ENCODE results near the gene NCS1.
"Not testable (repeated sequence)": the region's sequence is repeated elsewhere in the genome, so short reads cannot be mapped to it uniquely, and the experiment has no call there.

Gene NCS1

DNA sequence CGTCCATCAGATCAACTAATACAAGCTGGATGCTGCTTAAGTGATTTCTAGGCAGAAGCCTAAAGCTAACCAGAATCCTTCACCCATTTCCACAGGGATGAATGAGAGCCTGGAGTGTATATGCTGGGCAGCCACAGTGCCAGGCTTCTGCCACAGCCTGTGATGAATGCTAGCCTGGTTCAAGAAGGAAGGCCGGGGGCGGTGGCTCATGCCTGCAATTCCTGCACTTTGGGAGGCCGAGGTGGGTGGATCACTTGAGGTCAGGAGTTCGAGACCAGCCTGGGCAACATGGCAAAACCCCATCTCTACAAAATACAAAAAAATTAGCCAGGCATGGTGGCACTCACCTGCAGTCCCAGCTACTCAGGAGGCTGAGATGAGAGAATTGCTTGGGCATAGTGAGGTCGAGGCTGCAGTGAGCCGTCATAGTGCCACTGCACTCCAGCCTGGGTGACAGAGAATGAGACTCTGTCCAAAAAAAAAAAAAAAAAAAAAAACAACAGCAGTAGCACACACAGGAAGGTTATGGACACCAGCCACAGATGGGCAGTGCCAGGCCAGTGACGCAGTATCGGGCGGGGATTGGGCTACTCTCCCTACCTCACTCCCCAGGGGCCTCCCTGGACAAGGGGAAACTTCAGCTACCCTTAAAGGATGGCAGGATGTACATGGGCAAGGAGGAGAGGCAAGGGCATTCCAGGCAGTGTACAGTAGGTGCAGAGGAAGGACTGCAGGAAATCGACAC lies 70.2 kb downstream of the NCS1 start:
- DNase-seq, result no peak

DNA sequence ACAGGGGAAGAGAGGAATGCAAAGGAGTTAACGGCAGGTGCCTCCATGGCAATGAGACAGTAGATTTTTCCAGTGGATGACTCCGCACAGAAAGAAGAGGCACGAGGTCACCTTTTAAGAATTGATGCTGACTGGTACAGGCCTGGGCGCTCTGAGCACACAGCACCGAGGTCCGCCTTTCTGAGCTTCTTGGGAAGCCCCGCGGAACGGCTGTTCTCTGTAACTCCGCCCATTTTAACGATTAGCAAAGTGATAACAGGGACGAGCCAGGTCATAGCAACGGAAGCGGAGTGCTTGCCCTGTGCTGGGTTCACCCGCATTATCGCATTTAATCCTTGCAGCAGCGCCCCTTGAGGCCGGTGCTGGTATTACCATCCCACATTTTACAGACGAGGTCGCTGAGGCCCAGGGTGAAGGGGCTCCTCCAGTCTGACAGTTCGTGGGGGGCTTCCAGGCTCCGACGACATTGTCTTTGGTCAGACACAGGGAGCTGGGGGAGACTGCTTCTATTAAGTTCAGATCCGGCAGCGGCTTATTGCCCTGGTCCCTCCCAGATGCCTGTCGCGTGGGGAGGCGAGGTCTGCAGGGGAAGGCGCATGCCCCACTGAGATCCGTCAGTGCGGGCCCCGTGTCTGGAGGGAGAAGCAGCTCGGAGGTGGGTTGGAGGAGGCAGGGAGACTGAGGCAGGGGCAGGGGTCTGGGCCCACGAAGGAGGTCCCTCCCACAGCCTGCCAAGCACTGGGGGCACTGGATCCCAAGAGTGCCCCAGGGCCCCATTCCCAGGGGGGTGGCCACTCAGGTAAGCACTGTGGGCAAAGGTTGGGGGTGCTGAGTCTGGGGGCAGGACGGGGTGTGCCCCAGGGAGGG lies 71.0 kb downstream of the NCS1 start:
- DNase-seq, result no peak

DNA sequence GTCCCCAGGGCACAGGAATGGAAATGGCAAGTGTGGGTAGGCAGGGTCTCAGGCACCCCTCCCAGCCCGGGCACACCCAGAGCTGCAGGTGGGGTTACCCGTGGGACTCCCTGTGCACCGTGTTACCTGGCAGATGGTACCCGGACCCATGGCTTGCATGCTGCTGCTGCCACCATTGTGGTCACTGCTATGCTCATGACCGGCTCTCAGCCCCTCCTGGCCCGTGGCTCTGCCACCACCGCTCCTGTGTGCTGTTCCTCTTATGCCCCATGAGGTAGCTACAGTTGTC lies 71.6 kb downstream of the NCS1 start:
- no peak for DNase-seq

DNA sequence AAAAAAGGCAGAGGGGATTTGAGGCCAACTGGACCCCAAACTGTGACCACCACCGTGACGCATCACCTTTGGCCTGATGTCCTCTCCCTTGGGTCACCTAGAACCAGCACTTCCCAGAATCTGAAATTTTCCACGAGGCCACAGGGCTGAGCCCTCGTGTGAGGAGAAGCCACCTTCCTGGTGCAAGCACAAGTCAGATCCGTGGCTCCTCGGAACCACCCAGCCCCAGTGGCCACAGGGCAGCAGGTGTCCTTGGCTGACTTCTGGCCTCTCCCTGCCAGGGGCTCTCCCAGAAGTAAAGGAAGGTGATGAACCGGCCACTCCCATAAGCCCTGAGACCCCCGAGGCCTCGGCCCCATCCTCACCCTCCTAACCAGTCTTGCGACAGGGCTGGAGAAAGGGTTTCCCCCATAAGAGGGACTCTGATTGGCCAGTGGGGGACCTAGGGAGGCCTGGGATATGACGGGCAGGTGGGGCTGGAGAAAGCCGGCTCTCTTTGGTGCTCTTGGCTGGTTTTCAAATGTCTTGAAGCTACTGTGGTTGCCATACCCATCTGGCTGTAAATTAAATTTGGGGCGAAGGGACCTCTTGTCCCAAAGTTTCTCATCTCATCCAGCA lies 72.5 kb downstream of the NCS1 start:
- DNase-seq, result no peak

DNA sequence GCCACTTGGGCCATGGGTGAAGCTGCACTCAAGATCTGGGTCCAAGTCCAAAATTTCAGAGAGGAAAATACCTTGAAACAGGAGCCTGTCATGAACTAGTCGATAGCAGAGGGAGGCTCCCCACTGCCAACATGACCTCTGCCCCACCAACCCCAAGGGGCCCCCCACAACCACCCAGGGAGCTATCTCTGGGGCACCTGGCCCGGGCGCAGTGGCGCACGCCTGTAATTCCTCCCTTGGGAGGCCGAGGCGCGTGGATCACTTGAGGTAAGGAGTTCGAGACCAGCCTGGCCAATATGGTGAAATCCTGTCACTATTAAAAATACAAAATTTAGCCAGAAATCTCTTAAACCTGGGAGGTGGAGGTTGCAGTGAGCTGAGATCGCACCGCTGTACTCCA lies 73.3 kb downstream of the NCS1 start:
- DNase-seq, result no peak

DNA sequence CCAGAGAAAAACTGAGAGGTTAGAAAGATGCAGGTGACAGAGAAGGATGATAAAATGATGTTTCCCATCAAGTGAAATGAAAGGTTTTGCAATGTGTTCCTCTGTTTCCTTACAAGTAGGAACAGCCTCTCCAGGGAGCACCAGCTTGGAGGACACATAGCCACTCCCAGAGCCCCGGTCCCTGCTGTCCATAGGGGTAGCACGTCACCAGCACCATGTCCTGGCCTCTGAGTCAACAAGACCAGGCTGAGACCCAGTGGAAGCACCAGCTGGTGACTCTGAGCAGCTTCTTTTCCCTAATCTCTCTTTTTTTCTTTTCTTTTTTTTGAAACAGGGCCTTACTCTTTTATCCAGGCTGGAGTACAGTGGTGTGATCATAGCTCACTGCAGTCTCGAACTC lies 73.9 kb downstream of the NCS1 start:
- no peak for DNase-seq

DNA sequence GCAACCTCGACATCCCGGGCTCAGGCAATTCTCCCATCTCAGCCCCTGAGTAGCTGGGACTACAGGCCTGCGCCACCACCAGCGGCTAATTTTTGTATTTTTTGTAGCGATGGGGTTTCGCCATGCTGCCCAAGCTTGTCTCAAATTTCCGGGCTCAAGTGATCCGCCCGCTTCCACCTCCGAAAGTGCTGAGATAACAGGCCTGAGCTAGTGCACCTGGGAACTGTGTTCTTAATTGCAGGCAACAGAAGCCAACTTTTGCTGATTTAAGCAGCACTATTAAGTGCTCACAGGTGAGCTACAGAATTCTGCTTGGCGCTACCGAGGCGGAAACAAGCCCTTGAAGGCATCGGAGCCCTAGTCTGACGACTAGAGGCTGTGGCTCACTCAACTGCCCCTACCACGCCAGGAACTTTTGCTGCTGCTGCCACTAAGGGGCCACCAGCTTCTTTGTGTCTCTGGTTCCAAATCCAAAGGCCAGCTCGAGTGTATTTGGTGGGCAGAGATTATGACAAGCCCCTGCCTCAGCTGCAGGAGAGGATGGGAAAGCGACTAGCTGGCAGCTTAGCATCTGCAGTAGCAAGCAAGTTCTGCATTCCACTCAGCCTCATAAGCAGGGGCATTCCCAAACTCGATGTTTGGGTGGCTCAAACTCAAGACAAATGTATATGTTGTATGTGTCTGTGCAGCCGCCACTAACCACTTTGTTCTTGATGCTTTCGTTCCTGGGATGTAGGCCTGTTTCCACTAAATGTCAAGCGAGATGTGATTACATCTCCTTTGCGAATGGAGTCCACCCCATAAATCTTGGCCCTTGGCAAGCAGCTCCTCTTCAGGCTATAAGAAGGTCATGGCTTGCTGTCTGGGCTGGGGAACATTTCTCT lies 82.8 kb downstream of the NCS1 start:
- DNase-seq, result no peak

DNA sequence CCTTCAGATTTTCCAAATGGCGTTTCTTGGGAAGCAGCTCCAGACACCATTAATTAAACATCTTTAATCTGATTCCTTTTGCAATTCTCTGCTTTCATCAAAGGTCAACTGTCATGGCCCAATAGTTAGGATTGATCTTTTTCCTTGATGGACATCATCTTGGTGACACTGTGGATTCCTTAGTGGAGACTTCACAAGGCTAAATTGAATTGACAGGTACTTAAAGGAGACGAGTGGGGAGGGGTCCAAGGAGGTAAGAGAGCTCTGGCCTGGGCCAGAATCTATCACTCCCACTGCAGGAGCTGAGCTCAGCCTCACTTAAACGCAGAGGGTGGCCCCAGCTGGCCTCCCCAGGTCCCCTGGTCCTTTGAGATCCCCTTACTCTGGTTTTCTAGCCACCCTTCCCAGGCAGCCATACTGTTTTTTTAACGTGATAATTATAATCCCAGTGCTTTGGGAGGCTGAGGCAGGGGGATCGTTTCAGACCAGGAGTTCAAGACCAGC lies 83.5 kb downstream of the NCS1 start:
- DNase-seq, result no peak

DNA sequence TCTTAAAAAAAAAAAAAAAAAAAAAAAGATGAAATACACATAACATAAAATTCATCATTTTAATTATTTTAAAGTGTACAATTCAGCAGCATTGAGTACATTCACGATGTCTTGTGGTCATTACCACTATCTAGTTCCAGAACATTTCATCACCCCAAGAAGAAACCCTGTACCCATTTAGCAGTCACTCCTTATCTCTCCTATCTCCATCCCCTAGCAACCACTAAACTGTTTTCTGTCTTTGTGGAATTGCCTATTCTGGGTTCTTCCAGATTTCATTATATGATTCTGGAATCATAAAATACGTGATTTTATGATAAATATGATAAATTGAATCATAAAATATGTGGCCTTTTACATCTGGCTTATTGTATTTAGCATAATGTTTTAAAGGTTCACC lies 84.4 kb downstream of the NCS1 start:
- DNase-seq, result no peak

DNA sequence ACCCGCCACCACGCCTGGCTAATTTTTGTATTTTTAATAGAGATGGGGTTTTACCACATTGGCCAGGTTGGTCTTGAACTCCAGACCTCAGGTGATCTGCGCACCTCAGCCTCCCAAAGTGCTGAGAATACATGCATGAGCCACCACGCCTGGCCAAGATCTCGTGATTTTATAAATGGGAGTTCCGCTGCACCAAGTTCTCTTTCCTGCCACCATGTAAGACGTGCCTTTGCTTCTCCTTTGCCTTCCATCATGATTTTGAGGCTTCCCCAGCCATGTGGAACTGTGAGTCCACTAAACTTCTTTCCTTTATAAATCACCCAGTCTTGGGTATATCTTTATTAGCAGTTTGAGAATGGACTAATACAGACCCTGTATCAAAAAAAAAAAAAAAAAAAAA lies 85.9 kb downstream of the NCS1 start:
- not testable (repeated sequence) for DNase-seq

DNA sequence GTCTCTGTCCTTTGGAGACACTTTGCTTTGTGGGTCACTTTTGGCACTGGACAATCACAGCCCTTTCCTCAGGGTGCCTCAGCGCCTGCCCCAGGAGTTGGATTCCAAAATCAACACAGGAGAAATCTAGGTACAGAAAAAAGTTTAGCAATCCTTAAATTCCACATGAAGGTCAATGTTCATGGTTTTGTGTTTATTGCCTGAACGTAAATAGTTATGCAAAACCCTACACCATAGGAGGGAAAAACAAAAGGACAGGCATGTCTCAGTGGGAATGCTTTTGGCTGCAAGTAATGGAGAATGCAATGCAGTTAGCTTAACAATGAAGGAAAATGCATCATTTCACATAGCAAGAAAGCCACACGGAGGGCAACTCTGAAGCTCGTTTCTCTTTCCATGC lies 86.8 kb downstream of the NCS1 start:
- no peak for DNase-seq

DNA sequence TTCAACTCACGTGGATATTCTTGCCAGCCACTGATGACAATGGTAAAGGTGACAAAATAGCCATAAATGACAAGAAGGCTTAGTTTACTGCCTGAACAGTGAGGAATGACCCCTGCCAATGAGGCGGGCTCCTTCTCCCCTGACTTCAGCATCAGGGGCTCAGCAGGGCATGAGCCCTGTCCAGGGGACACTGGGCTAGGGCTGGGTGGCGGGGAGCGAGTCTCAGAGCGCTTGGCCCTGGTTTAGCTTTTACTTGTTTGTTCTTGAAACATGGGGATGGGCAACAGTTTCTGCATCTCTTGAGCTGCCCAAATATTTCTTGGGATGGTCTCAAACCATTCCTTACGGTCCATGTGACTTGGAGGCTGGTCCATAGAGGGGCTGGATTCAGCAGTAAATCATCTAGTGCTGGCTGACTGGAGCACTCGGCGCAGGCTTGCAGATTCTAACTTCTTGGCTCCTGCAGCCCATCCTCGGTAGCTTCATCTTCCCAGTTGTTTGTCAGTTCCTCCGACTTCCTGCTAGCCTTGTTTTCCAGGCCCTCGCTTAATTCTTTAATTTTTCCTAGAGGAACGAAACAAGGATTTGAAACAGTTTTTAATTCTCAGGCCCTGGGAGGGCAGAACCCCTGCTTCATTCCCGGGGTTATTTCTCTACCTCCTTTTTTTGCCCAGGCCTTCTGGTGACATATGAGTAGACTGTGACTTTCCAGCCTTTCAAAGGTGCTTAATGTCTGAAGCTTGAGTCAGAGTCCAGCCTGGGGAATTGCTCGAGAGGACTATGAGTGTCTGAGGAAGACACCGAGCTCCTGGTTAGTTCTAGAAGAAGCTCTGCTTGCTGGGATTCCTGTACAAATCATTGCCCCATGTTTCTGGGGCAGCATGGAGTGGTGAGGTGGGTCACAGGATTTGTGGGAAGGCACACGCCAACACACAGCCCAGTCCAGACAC lies 88.9 kb downstream of the NCS1 start:
- no peak for DNase-seq

DNA sequence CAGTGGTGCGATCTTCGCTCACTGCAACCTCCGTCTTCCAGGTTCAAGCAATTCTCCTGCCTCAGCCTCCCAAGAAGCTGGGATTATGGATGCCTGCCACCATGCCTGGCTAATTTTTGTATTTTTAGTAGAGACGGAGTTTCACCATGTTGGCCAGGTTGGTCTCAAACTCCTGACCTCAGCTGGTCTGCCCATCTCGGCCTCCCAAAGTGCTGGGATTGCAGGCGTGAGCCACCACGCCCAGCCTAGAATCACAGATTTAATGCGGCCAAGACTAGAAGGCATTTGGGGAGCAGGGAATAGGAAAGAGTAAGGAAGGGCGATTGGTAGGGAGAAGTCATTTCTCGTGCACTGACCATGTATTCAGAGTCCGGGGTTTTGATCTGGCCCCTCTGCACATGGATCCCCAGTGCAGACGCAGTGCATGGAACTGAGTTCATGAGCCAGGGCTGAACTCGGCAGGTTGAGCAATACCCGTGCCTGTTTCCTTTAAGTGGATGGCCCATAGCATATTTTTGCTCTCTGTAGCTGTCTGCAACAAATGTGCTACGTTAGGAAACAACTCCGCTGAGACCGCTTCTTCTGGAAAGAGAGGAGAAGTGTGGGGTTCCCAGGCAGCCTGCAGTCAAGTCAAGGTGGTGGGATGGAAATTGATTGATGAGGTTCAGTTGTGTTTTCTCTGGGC lies 90.0 kb downstream of the NCS1 start:
- no peak for DNase-seq

DNA sequence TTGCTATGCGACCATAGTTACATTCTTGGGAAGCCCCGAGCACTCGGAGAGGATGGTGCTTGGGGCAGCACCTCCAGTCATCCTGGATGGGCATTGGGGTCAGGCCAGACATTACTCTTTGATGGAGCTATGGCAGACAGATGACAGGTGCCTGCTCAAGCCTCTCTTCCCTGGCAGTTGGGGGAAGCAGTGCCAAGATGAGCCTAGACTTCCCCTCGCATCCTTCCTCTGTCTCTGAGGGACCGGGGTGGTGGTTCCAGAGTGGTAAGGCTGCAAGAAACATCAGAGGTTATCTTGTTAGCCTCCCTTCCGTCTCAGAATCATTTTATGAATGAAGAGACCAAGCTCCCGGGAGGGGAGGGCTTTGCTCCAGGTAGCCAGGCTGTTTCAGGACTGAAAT lies 90.6 kb downstream of the NCS1 start:
- no peak for DNase-seq

DNA sequence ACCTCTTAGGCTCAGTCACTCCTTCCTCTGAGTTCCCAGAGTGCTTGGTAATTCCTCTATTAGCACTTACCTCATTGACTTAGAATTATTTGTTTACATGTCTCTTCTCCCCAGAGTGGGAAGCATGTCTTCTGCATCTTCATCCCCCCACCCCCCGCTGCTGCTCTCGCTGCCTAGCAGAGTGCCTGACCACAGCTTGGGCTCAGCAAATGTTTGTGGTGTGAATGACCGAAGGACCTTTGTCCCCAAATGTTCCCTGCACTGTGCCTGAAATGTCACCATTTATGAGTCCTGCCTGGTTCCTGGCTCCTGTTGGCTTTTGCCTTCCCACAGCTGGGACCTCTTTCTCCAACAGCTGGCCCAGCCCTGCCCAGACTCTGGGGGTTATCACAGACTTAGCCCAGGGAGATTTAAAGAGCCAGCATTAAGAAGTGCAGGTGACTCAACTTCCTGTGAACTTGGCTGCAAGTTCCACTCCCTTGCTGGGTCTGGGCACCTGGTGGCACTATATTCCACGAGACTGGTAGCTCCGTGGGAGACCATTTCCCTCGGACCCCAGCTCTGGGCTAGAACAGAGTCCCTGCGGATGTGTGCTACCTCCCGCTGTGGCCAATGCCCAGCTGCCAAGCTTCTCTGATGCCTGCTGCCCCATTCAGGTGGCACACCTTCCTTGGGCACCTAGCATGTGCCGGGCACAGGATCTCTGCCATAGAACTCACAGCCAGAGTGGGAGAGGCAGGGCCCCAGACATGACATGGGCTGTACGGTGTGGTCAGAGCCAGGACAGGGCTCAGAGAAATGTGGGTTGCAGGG lies 91.6 kb downstream of the NCS1 start:
- no peak for DNase-seq

DNA sequence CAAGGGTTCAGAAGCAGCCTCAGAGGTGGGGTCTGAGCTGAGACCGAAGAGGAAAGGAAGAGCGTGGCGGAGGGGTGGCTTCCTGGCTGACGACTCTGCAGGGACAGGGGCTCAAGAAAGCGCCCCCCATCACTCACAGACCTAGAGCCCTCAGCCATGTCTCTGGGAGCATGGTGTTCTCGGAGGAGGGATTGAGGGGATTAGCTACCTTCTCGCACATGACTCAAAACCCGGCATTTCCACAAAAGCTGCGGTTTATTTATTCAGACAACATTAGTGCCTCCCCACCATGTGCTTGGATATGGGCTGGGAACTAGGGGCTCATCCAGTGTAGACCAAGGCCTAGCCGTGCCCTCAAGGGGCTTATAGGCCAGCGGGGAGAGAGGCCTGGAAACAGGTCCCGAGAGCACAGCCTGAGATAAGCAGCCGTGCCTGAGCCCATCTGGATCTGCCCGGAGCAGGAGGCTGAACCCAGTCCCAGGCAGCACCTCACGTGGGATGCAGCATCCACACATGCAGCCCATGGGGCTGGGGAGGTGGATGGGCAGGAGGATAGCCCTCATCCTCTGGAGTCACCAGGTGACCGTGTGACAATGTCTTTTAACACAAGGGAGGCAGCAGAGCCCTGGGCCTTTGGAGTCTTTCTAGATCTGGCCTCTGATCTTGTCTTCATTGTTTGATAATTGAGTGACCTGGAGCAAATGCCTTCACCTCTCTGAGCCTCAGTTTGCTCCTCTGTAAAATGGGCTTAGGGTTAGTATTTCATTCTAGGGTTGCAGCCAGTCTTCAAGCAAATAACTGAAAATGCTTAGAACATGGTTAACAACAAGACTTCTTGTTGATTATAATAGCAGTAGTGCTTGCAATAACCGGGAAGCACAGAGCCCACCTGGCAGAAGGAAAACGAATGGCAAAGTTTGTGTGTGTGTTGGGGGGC lies 92.5 kb downstream of the NCS1 start:
- DNase-seq, result no peak

DNA sequence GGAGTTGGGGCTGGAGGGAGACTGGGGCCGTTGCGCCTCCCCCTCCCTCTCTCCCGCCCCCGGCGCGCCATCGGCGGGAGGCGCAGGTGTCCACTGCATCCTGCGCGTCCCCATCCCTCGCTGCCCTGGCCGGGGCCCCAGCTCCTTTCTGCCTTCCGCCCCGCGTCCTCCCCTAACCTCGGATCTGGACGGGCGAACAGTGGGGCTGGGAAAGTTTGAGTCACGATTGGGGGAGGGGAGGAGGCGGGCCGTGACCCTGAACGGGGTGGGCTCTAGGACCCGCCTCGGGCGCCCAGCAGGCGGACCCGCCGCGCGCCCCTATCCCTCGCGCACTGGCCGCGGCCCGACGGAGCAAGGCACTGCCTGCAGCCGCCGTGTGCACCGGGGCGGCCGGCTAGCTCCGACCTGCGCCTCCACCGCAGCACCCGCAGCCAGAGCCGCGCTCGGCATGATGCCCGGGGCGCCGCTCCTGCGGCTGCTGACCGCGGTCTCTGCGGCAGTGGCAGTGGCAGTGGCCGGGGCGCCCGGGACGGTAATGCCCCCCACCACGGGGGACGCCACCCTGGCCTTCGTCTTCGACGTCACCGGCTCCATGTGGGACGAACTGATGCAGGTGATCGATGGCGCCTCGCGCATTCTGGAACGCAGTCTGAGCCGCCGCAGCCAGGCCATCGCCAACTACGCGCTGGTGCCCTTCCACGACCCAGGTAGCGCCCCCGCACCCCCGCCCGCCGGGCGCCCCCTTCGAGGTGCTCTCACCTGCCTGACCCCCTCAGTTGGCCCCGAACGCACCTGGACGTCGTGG lies 93.4 kb downstream of the NCS1 start, which contains the start of gene HMCN2:
Gene HMCN2 (plus strand): TSS at position 330 of the 805 bp plus-strand sequence. CDS start 119 bp downstream, at position 449.
- DNase-seq, result no peak
